GM18867 (cell line): ENCODE data around the gene MTMR2.

Experiments used
- ATAC-seq: cut with Tn5 transposase; IDR thresholded peaks from one replicate; pipeline ENCODE4 v1.9.1; 2021; ENCODE audit warnings: mild to moderate bottlenecking, moderate library complexity; ENCODE audit not compliant: unreplicated experiment

The MTMR2 gene

GRCh38 chr11:95918720-95919119, 5.2 kb downstream of the MTMR2 start:
- no peak for ATAC-seq

GRCh38 chr11:95918056-95918455, 5.9 kb downstream of the MTMR2 start:
- ATAC-seq: no peak

- no peak for ATAC-seq
Measured at GRCh38 chr11:95917193-95918036, 6.5 kb downstream of the MTMR2 start.

GRCh38 chr11:95916049-95916448, 7.9 kb downstream of the MTMR2 start:
- no peak for ATAC-seq

- ATAC-seq: no peak
Measured at GRCh38 chr11:95915051-95915450, 8.9 kb downstream of the MTMR2 start.

- ATAC-seq: no peak
Measured at GRCh38 chr11:95913830-95914615, 9.9 kb downstream of the MTMR2 start.

GRCh38 chr11:95912902-95913560, 10.9 kb downstream of the MTMR2 start:
- no peak for ATAC-seq

GRCh38 chr11:95911369-95911759, 12.5 kb downstream of the MTMR2 start:
- no peak for ATAC-seq

GRCh38 chr11:95910638-95911368, 13.1 kb downstream of the MTMR2 start:
- no peak for ATAC-seq

- ATAC-seq: no peak
Measured at GRCh38 chr11:95908826-95909225, 15.1 kb downstream of the MTMR2 start.

GRCh38 chr11:95907476-95907875, 16.4 kb downstream of the MTMR2 start:
- ATAC-seq: no peak

- ATAC-seq: no peak
Measured at GRCh38 chr11:95904009-95904650, 19.8 kb downstream of the MTMR2 start.

GRCh38 chr11:95898782-95899181, 25.1 kb downstream of the MTMR2 start:
- no peak for ATAC-seq

- no peak for ATAC-seq
Measured at GRCh38 chr11:95897731-95898130, 26.2 kb downstream of the MTMR2 start.

- no peak for ATAC-seq
Measured at GRCh38 chr11:95895815-95896214, 28.1 kb downstream of the MTMR2 start.

- no peak for ATAC-seq
Measured at GRCh38 chr11:95892892-95893570, 30.9 kb downstream of the MTMR2 start.

- ATAC-seq: no peak
Measured at GRCh38 chr11:95892492-95892891, 31.4 kb downstream of the MTMR2 start.

- ATAC-seq: peak; percentile 72
Measured at GRCh38 chr11:95891423-95892170, 32.3 kb downstream of the MTMR2 start.

- no peak for ATAC-seq
Measured at GRCh38 chr11:95888852-95889251, 35.1 kb downstream of the MTMR2 start.
